ENCODE measurements around the gene FAM241B. TPM values are rescaled to one million over a fixed set of nuclear protein-coding genes. Genes with fewer than 3 reads are reported as not detected.

The FAM241B gene
- total RNA-seq, 2 experiments from 2014 or later: 2.7 to 3.2 TPM

GRCh38 chr10:69655868-69656555, 26.0 kb downstream of the FAM241B start:
- CTCF ChIA-PET: no interaction called here
- no peak for DNase-seq
- POLR2A ChIA-PET: no interaction called here
- H3K4me1 Mint-ChIP-seq: peaks cover 12% of the 10 kb centered on the region
- peaks cover 2% of the 10 kb centered on the region for H3K9me3 Mint-ChIP-seq
- no peaks in the 10 kb centered on the region for H3K36me3 Mint-ChIP-seq (ENCODE audit: low read depth)
- H3K27ac Mint-ChIP-seq: no peak overlapping the region
- no peak overlapping the region for H3K4me3 Mint-ChIP-seq
- peaks cover 18% of the 10 kb centered on the region for H3K27me3 Mint-ChIP-seq

- DNase-seq: no peak
- Mint-ChIP-seq H3K4me3 (no peak overlapping the region), H3K27me3 (peaks cover 18% of the 10 kb centered on the region), H3K4me1 (peaks cover 6% of the 10 kb centered on the region), H3K36me3 (ENCODE audit: low read depth) (no peaks in the 10 kb centered on the region), H3K27ac (no peak overlapping the region), H3K9me3 (peaks cover 2% of the 10 kb centered on the region)
- ChIA-PET CTCF (interaction anchor here (1.0 to 1.1 kb wide), 2 partner anchors 122 to 141 kb away, joined by 3 to 4 read pairs; no protein-coding TSS in a partner anchor), POLR2A (no interaction called here)
These were observed 26.8 kb downstream of the FAM241B start for GRCh38 chr10:69656742-69657269.

- Mint-ChIP-seq H3K36me3 (ENCODE audit: low read depth) (no peaks in the 10 kb centered on the region), H3K27me3 (peaks cover 18% of the 10 kb centered on the region), H3K27ac (no peak overlapping the region), H3K4me1 (peaks cover 4% of the 10 kb centered on the region), H3K9me3 (peaks cover 2% of the 10 kb centered on the region), H3K4me3 (no peak overlapping the region)
- ChIA-PET POLR2A (no interaction called here), CTCF (interaction anchor here (1.0 to 1.1 kb wide), 2 partner anchors 122 to 142 kb away, joined by 3 to 4 read pairs; no protein-coding TSS in a partner anchor)
- DNase-seq: no peak
These were observed 27.4 kb downstream of the FAM241B start for GRCh38 chr10:69657430-69657829.

GRCh38 chr10:69657866-69658265, 27.8 kb downstream of the FAM241B start:
- ChIA-PET CTCF (interaction anchor here (1.0 kb wide), 1 partner anchor 142 kb away, joined by 3 read pairs; no protein-coding TSS in a partner anchor), POLR2A (no interaction called here)
- H3K27me3 Mint-ChIP-seq: peaks cover 18% of the 10 kb centered on the region
- peaks cover 4% of the 10 kb centered on the region for H3K4me1 Mint-ChIP-seq
- no peak overlapping the region for H3K27ac Mint-ChIP-seq
- no peak for DNase-seq
- H3K36me3 Mint-ChIP-seq (ENCODE audit: low read depth): no peaks in the 10 kb centered on the region
- H3K4me3 Mint-ChIP-seq: no peak overlapping the region
- H3K9me3 Mint-ChIP-seq: peaks cover 2% of the 10 kb centered on the region

- H3K9me3 Mint-ChIP-seq: no peaks in the 10 kb centered on the region
- peaks cover 4% of the 10 kb centered on the region for H3K4me1 Mint-ChIP-seq
- H3K27me3 Mint-ChIP-seq: peaks cover 18% of the 10 kb centered on the region
- no peak for DNase-seq
- ChIA-PET CTCF (no interaction called here), POLR2A (no interaction called here)
- H3K27ac Mint-ChIP-seq: no peak overlapping the region
- H3K36me3 Mint-ChIP-seq (ENCODE audit: low read depth): no peaks in the 10 kb centered on the region
- H3K4me3 Mint-ChIP-seq: no peak overlapping the region
These were observed 29.4 kb downstream of the FAM241B start for GRCh38 chr10:69659241-69660038.

- POLR2A ChIA-PET: no interaction called here
- CTCF ChIA-PET: no interaction called here
These were observed 30.2 kb downstream of the FAM241B start for GRCh38 chr10:69660296-69660695.

GRCh38 chr10:69661414-69662172, 31.5 kb downstream of the FAM241B start:
- ChIA-PET POLR2A (no interaction called here), CTCF (interaction anchor here (1.4 to 1.5 kb wide), 2 partner anchors 25 to 53 kb away, joined by 3 to 4 read pairs; no protein-coding TSS in a partner anchor)
- no peaks in the 10 kb centered on the region for H3K9me3 Mint-ChIP-seq
- H3K27me3 Mint-ChIP-seq: peaks cover 15% of the 10 kb centered on the region
- H3K4me3 Mint-ChIP-seq: no peak overlapping the region
- peaks cover 4% of the 10 kb centered on the region for H3K4me1 Mint-ChIP-seq
- H3K27ac Mint-ChIP-seq: no peak overlapping the region
- no peak for DNase-seq
- H3K36me3 Mint-ChIP-seq (ENCODE audit: low read depth): no peaks in the 10 kb centered on the region

More at GRCh38 chr10:69660296-69660695, 30.2 kb downstream of the FAM241B start:
- peaks cover 18% of the 10 kb centered on the region for H3K27me3 Mint-ChIP-seq
- H3K36me3 Mint-ChIP-seq (ENCODE audit: low read depth): no peaks in the 10 kb centered on the region
- DNase-seq: no peak
- no peak overlapping the region for H3K4me3 Mint-ChIP-seq
- H3K4me1 Mint-ChIP-seq: peaks cover 4% of the 10 kb centered on the region
- no peaks in the 10 kb centered on the region for H3K9me3 Mint-ChIP-seq
- H3K27ac Mint-ChIP-seq: no peak overlapping the region

GRCh38 chr10:69662173-69662877, 32.3 kb downstream of the FAM241B start:
- POLR2A ChIA-PET: no interaction called here
- no peak overlapping the region for H3K27ac Mint-ChIP-seq

GRCh38 chr10:69662901-69663300, 32.9 kb downstream of the FAM241B start:
- Mint-ChIP-seq H3K9me3 (no peaks in the 10 kb centered on the region), H3K27me3 (peaks cover 16% of the 10 kb centered on the region), H3K27ac (no peak overlapping the region), H3K36me3 (ENCODE audit: low read depth) (no peaks in the 10 kb centered on the region), H3K4me1 (peaks cover 4% of the 10 kb centered on the region), H3K4me3 (no peak overlapping the region)
- no peak for DNase-seq
- ChIA-PET CTCF (interaction anchor here (1.1 to 2.1 kb wide), 2 partner anchors 16 to 147 kb away, joined by 4 to 9 read pairs; no protein-coding TSS in a partner anchor), POLR2A (no interaction called here)

More at GRCh38 chr10:69662173-69662877, 32.3 kb downstream of the FAM241B start:
- DNase-seq: no peak
- CTCF ChIA-PET: interaction anchor here (1.4 to 1.5 kb wide), 2 partner anchors 25 to 52 kb away, joined by 3 to 4 read pairs; no protein-coding TSS in a partner anchor
- H3K27me3 Mint-ChIP-seq: peaks cover 17% of the 10 kb centered on the region
- peaks cover 4% of the 10 kb centered on the region for H3K4me1 Mint-ChIP-seq
- no peak overlapping the region for H3K4me3 Mint-ChIP-seq
- H3K9me3 Mint-ChIP-seq: no peaks in the 10 kb centered on the region
- no peaks in the 10 kb centered on the region for H3K36me3 Mint-ChIP-seq (ENCODE audit: low read depth)

GRCh38 chr10:69663369-69663947, 33.4 kb downstream of the FAM241B start:
- Mint-ChIP-seq H3K36me3 (ENCODE audit: low read depth) (no peaks in the 10 kb centered on the region), H3K9me3 (no peaks in the 10 kb centered on the region), H3K4me1 (peaks cover 4% of the 10 kb centered on the region), H3K27ac (no peak overlapping the region), H3K4me3 (no peak overlapping the region), H3K27me3 (peaks cover 18% of the 10 kb centered on the region)
- POLR2A ChIA-PET: no interaction called here
- no peak for DNase-seq
- CTCF ChIA-PET: interaction anchor here (1.1 to 2.1 kb wide), 4 partner anchors 17 to 148 kb away, joined by 3 to 9 read pairs (median 4); no protein-coding TSS in a partner anchor

GRCh38 chr10:69665474-69666320, 35.6 kb downstream of the FAM241B start:
- Mint-ChIP-seq H3K9me3 (no peaks in the 10 kb centered on the region), H3K27ac (no peak overlapping the region), H3K36me3 (ENCODE audit: low read depth) (no peaks in the 10 kb centered on the region), H3K4me3 (no peak overlapping the region), H3K4me1 (peaks cover 4% of the 10 kb centered on the region), H3K27me3 (peaks cover 27% of the 10 kb centered on the region)
- POLR2A ChIA-PET: no interaction called here
- DNase-seq: no peak
- CTCF ChIA-PET: interaction anchor here (1.3 kb wide), 1 partner anchor 24 kb away, joined by 3 read pairs; no protein-coding TSS in a partner anchor
